Forelimb muscle (tissue), 1 donor: ENCODE data around the gene PKNOX1. TPM values are rescaled to one million over a fixed set of nuclear protein-coding genes. Genes with fewer than 3 reads are reported as not detected.
"Not testable (repeated sequence)": the region's sequence is repeated elsewhere in the genome, so short reads cannot be mapped to it uniquely, and the experiment has no call there.

Source experiments
- DNase-seq: peaks from one replicate; pipeline ENCODE4 v3.0.0-alpha.2; 2013; ENCODE audit warnings: low read depth
- polyA plus RNA-seq: library from polyadenylated mRNA; unstranded; fragments of 120-200 nt; gene quantifications from one replicate; pipeline ENCODE4 v1.2.1, GENCODE V29; 2013; ENCODE audit not compliant: insufficient read length

Gene PKNOX1, protein sequence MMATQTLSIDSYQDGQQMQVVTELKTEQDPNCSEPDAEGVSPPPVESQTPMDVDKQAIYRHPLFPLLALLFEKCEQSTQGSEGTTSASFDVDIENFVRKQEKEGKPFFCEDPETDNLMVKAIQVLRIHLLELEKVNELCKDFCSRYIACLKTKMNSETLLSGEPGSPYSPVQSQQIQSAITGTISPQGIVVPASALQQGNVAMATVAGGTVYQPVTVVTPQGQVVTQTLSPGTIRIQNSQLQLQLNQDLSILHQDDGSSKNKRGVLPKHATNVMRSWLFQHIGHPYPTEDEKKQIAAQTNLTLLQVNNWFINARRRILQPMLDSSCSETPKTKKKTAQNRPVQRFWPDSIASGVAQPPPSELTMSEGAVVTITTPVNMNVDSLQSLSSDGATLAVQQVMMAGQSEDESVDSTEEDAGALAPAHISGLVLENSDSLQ
- 15.6 TPM for polyA plus RNA-seq

DNA sequence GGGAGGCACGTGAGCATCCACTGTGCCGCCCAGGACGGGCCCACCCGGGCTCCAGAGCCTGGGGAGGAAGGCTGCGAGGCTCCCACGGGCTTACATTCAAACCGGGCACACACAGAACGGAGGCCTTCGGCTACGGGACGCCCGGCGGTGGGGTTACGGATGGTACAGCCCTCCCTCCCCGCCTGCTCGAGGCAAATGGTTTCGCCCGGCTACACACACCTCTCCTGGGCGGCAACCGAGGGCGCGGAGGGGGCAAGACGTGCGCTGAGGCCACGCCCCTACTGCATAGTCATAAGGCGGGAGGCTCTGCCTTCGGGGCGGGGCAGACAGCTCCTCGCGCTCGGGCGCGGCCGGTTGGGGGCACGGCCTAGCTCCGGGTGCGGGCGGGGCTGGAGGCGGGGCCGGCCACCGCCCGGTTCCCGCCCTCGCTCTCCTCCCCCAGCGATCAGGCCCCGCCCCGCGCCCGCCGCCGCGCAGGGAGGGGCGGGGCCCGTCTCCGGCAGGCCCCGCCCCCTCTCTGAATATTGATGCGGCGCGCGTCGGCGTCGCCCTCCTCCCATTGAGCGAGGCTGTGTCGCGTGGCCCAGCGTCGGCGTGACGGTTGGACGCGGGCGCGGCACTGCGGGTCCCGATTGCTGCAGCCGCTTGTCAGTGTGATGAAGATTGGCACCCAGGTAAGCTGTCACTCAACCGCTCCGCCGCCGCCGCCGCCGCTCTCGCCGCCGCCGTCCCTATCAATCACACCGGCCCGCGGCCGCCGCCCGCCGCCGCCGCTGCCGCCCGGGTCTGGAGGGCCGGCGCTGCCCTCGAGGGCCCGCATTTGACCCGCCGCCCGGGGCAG is at the start of gene PKNOX1:
TSS of gene PKNOX1 (plus strand) at position 572 of the 841 bp plus-strand sequence. CDS start 29,820 bp downstream, outside the sequence.
- DNase-seq = peak; percentile 92

DNA sequence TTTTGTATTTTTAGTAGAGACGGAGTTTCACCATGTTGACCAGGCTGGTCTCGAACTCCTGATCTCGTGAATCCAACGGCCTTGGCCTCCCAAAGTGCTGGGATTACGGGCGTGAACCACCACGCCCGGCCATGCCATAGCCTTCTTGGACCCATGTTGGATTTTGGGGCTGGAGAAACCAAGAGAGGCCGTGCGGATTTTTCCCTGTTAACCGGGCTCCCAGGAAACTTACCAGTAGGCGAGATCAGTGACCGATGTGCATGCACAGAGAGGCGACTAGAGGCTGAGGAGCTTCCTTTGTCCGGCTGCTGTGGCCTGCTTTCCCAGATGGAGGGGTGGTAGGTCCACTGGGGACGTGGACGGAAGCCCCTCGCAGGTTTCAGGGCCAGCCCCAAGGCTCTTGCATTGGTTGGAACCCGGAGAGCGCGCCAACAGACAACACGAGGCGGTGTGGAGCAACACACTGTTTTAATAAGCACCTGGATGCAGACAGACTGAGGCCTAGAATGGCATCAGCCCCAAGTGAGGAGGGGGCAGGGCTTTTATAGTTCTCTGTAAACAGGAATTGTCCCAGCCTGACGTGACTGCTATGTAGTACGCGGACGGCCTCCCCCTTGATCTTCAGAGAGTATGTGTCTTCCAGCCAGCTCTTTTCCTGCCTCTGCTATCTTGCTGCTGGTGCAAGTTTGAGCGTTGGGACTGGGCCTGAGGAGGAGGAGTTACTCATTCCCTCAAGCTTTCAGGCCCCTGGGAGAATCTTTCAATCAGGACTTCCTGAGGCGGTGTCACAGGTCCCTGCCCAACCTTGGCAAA is 49.0 kb upstream of the PKNOX1 start, which contains the start of gene ERVH48-1:
TSS of gene ERVH48-1 (minus strand) at position 517 of the 813 bp plus-strand sequence. CDS start 6,624 bp downstream, outside the sequence.
- DNase-seq = no peak

DNA sequence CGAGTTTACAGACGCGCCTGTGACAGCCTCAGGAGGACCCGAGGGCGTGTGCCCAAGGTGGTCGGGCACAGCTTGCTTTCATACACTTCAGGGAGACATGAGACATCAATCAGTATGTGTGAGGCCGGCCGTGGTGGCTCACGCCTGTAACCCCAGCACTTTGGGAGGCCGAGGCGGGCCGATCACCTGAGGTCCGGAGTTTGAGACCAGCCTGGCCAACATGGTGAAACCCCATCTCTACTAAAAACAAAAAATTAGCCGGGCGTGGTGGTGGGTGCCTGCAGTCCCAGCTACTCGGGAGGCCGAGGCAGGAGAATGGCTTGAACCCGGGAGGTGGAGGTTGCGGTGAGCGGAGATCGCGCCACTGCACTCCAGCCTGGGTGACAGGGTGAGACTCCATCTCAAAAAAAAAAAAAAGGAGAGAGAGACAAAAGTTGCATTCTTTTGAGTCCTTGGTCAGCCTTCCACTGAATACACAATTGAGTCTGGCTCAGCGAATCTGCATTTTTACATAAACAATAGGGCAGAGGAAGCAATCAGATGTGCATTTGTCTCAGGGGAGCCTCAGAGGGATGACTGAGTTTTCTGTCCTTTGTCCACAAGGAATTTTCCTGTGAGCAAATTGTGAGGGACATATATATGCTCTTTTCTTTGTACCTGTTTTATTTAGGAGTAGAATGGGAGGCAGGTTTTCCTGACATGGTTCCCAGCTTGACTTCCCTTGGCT is 46.7 kb upstream of the PKNOX1 start:
- DNase-seq = not testable (repeated sequence)

DNA sequence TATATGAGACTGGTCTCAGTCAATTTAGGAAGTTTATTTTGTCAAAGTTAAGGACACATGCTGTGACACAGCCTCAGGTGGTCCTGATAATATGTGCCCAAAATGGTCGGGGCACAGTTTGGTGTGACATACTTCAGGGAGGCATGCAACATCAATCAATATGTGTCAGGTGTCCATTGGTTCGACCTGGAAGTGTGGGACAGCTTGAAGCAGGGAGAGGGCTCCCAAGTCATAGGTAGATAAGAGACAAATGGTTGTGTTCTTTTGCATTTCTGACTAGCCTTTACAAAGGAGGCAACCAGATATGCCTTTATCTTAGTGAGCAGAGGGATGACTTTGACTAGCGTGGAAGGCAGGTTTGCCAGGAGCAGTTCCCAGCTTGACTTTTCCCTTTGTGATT is 44.4 kb upstream of the PKNOX1 start:
- no peak for DNase-seq

DNA sequence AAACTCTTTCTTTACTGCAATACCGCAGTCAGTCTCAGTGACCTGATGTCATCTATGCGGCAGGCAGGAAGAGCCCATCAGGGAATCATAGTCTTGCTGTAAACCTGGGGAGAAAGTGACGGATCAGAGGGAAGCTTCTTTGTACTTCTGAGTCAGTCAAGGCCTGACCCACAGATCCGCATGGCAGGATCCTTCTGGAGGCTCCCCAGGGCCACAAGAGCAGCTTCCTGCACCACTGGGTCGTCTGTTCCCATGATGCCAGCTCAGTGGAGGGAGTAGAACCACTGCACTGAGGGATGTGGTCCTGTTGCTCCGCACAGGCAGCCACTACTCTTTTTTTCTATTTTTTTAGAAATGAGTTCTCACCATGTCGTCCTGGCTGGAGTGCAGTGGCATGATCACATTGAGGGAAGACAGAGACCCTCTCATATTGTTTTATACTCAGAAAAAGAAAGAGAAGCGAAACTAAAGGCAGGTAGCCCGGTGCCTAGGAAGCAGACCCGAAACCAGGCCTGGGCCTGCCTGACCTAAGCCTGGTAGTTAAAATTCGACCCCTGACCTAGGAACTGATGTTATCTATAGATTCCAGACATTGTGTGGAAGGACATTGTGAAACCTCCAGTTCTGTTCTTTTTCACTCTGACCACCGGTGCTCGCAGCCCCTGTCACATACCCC is 42.7 kb upstream of the PKNOX1 start:
- DNase-seq = no peak

DNA sequence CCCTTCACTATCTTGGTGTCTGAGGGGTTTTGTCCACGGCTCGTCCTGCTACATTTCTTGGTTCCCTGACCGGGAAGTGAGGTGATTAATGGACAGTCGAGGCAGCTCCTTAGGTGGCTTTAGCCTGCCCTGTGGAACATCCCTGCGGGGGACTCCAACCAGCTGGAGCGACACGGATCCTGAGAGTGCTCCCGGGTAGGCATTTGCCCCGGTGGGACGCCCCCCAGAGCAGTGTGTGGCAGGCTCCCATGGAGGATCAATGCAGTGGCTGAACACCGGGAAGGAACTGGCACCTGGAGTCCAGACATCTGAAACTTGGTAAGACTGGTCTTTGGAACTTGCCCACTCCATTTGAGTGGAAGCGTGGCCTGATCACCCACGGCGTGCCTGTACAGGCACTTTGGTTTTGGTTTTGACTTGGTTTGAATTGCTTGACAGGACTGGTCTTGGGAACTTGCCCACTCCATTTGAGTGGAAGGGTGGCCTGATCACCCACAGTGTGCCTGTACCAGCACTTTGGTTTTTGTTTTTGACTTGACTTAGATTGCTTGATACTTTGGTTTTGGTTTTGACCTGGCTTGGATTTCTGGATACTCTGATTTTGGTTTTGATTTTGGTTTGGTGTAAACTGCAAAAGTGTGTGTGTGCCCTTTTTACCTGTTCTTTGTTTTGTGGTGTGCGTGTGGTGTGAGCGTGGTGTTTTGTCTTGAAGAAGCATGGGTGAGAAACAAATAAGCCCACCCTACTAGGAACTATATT is 41.8 kb upstream of the PKNOX1 start:
- not testable (repeated sequence) for DNase-seq

DNA sequence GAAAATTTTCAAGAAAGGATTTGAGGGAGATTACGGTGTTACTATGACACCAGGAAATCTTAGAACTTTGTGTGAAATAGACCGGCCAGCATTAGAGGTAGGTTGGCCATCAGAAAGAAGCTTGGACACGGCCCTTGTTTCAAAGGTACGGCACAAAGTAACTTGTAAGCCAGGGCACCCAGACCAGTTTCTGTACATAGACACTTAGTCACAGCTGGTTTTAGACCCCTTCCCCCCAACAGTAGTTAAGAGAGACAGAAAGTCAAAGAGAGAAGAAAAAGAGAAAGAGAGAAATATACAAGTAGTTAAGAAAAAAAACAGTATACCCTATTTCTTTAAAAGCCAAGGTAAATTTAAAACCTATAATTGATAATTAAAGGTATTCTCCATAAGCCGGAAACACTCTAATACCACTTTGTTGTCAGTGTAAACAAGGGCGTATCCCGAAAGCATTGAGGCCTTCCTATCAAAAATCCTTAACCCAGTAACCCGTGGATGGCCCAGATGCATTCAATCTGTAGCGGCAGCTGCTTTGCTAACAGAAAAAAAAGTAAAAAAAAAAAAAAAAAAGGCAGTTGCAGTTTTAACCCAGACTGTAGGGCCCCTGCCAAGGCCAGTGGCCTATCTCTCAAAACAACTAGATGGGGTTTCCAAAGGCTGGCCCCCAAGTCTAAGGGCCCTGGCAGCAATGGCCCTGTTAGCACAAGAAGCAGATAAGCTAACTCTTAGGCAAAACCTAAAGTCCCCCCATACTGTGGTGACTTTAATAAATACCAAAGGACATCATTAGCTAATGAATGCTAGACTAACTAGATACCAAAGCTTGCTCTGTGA is 41.0 kb upstream of the PKNOX1 start:
- DNase-seq = not testable (repeated sequence)

DNA sequence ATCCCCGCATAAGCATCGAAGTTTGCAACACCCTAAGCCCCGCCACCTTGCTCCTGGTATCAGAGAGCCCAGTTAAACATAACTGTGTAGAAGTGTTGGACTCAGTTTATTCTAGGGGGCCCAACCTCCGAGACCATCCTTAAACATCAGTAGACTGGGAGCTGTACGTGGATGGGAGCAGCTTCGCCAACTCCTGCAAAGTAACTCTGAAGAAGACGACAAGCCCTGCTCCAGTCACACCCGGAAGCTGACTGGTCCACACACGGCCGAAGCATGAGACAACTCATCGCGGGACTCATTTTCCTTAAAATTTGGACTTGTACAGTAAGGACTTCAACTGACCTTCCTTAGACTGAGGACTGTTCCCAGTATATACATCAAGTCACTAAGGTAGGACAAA is 40.4 kb upstream of the PKNOX1 start:
- DNase-seq = not testable (repeated sequence)

DNA sequence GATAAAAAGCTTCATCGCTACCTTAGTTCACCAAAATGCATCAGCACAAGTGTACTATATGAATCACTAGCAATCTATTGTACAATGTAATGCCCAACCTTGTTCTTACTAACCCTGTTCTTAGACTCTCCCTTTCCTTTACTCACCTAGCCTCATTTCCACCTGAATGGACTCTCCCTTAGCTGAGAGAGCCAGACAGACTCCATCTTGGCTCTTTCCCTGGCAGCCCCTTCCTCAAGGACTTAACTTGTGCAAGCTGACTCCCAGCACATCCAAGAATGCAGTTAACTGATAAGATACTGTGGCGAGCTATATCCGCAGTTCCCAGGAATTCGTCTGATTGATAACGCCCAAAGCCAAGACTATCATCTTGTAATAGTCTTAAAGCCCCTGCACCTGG is 38.0 kb upstream of the PKNOX1 start:
- DNase-seq = not testable (repeated sequence)

DNA sequence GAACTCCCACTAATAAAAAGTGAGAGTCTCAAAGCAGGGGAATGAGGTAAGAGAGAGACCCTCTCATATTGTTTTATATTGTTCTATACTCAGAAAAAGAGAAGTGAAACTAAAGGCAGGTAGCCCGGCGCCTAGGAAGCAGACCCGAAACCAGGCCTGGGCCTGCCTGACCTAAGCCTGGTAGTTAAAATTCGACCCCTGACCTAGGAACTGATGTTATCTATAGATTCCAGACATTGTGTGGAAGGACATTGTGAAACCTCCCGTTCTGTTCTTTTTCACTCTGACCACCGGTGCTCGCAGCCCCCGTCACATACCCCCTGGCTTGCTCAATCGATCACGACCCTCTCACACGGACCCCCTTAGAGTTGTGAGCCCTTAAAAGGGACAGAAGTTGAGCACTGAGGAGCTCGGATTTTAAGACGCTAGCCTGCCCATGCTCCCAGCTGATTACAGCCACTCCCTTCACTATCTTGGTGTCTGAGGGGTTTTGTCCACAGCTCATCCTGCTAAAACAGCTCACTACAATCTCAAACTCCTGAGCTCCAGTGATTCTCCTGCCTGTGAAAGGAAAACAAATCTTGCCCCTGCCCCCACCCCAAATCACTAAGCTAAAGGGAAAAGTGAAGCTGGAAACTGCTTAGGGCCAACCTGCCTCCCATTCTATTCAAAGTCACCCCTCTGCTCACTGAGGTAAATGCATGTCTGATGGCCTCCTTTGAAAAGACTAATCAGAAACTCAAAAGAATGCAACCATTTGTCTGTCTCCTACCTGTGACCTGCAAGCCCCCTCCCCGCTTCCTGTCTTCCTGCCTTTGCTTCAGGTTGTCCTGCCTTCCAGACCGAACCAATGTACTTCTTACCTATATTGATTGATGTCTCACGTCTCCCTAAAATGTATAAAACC is 37.1 kb upstream of the PKNOX1 start:
- DNase-seq = not testable (repeated sequence)

DNA sequence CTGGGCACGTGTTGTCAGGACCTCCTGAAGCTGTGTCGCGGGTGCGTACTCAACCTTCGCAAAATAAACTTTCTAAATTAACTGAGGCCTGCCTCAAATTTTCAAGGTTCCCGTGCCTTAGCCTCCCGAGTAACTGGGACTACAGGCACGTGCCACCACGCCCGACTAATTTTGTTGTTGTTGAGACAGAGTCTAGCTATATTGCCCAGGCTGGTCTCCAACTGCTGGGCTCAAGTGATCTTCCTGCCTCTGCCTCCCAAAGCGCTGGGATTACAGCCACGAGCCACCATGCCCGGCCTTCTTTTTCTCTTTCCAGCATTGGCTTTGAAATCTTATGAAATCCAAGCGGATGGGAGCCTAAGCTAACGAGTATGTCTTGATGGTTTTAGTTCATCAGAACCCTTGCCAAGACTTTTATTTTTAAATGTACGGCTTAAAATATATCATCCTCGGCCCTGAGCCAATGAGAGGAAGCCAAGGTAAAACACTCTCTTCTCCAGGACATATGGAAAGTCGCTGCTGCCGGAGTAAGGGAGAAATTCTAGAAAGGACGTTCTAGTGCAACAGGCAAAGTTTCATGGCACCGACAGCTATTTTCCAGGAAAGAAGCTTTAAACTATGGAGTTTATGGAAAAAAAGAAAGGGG is 36.3 kb upstream of the PKNOX1 start:
- peak; percentile 85 for DNase-seq

DNA sequence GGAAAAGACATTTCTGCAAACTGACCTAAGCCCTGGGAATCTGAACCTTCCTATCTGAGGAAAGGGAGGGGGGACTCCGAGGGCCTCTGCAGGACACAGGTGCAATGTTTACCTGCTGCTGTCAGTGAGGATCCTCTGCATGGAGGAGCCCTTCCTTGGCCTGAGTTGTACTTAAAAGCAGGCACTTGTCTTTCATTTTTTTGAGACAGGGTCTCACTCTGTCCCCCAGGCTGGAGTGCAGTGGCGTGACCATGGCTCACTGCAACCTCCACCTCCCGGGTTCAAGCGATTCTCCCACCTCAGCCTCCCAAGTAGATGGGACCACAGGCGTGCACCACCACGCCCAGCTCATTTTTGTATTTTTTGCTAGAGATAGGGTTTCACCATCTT is 35.8 kb upstream of the PKNOX1 start:
- not testable (repeated sequence) for DNase-seq

DNA sequence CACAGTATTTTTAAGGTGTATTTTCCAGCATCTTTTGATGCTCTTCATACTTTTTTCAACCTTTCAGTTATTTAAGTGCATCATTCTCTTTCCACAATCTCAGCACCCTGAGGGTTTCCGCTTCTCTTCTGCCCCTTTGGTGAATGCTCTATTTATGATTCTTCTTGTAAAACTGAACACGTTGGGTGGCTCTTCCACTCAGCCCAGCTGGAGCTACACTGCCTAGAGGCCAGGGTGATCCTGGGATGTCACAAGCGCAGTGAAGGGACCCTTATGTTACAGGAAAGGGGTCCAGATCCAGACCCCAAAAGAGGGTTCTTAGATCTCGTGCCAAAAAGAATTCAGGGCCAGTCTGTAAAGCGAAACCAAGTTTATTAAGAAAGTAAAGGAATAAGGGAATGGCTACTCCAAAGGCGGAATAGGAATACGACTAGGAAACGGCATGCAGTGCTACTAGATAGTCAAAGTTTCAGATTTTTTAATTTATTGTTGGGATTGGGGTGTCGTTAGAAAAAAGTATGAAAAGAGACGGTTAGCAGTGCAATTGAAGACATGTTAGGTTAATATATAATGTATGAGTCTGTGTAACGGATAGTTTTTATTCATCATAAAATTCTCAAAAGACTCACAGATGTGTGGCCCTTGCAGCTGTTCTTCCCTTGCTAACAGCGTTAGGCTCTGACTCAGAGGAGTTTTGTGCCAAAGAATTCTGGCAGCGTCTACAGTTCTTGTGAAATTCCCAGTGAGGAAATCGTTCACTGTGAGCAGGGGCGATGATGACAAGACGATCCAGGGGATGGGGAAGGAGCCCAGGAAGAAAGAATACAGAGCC is 34.6 kb upstream of the PKNOX1 start:
- peak; percentile 99 for DNase-seq

DNA sequence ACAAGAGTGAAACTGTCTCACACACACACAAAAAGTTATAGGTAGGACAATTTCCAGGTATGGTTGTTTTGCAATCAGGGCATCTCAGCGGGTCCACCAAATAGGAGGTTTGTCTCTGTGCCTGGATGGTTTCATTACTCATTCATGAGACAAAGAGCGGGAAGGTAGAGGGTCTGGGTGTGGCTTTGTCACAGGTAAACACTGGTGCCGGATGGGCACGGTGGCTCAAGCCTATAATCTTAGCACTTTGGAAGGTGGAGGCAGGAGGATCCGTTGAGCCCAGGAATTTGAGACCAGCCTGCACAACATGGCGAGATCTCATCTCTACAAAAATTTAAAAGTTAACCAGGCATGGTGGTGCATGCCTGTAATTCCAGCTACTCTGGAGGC is 32.7 kb upstream of the PKNOX1 start:
- DNase-seq = no peak

DNA sequence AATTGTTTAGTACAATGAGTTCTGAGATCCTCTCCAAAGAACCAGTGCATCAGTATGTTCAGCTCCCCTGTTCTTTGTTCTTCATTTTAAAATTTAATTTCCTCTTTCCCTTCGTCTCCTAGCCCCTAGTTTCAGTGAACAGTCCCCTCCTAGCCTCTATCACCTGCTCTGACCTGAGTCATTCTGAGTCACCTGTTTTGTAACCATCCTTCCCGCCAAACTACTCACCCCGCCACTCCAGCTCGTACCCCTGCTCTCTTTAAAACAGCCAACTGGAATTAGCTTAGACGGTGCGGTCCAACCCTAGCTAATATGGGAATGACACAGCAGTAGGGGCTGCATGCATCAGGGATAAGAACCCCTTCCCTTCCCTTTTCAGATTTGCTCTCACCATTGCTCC is 32.1 kb upstream of the PKNOX1 start:
- DNase-seq = no peak

DNA sequence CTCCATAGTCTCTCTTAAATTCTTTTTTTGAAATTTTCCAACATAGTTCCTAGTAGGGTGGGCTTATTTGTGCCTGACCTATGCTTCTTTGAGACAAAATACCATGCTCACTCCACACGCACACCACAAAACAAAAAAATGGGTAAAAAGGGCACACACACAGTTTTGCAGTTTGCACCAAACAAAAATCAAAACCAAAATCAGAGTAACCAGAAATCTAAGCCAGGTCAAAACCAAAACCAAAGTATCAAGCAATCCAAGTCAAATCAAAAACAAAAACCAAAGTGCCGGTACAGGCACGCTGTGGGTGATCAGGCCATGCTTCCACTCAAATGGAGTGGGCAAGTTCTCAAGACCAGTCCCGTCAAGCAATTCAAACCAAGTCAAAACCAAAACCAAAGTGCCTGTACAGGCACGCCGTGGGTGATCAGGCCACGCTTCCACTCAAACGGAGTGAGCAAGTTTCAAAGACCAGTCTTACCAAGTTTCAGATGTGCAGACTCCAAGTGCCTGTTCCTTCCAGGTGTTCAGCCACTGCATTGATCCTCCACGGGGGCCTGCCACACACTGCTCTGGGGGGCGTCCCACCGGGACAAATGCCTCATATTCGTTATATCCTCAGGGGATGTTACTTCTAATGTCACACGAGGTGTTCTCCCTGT is 25.1 kb upstream of the PKNOX1 start:
- DNase-seq = not testable (repeated sequence)
